PC-9 (cell line): ENCODE data around the gene PITPNM1. TPM values are rescaled to one million over a fixed set of nuclear protein-coding genes. Genes with fewer than 3 reads are reported as not detected.

ENCODE experiments used
- BruUV-seq: library from RNA; stranded (reverse); fragments of 400-500 nt; replicated peaks from 2 replicates; lab custom pipeline; 2021; lab: Mats Ljungman, UMichigan
- CTCF ChIA-PET: fragments of 300-600 bp; sonication (Branson Sonifier 250); formaldehyde crosslinking; loops from one replicate; lab custom pipeline; 2022; ENCODE audit warnings: antibody characterized with exemption; lab: Charles Lee
- POLR2A ChIA-PET: fragments of 300-600 bp; sonication (Branson Sonifier 250); formaldehyde crosslinking; loops from one replicate; lab custom pipeline; 2022; ENCODE audit warnings: antibody characterized with exemption; ENCODE audit not compliant: unreplicated experiment; lab: Charles Lee
- DNase-seq, 2 experiments: peaks; one replicate each; pipeline versions ENCODE4 v3.0.0 to v3.0.0-alpha.2; 2015 to 2022; ENCODE audit warnings: mixed read lengths in 1 of 2
- H2AFZ ChIP-seq: fragments of 200-600 bp; sonication (generic); 2 replicates; pipeline ENCODE4 v1.8.1; 2017; ENCODE audit warnings: antibody characterized with exemption
- H3F3A ChIP-seq: fragments of 200-600 bp; sonication (generic); 2 replicates; pipeline ENCODE4 v1.8.1; 2017; ENCODE audit warnings: antibody characterized with exemption, mild to moderate bottlenecking, low read depth; ENCODE audit not compliant: insufficient read depth
- H3K27ac ChIP-seq: fragments of 200-600 bp; sonication (generic); 2 replicates; pipeline ENCODE4 v1.6.1; 2016; ENCODE audit warnings: mixed run types
- H3K27me3 ChIP-seq: fragments of 200-600 bp; sonication (generic); 2 replicates; pipeline ENCODE4 v1.6.1; 2016; ENCODE audit warnings: low read depth, mixed run types; ENCODE audit not compliant: insufficient read depth
- H3K36me3 ChIP-seq: fragments of 200-600 bp; sonication (generic); 2 replicates; pipeline ENCODE4 v1.6.1; 2016; ENCODE audit warnings: low read depth, mixed run types
- H3K4me1 ChIP-seq: fragments of 200-600 bp; sonication (generic); replicated peaks from 2 replicates; pipeline ENCODE4 v1.6.1; 2016; ENCODE audit warnings: mixed run types; ENCODE audit not compliant: insufficient read depth
- H3K4me2 ChIP-seq: fragments of 200-600 bp; sonication (generic); 2 replicates; pipeline ENCODE4 v1.6.1; 2017; ENCODE audit warnings: mixed run types
- H3K4me3 ChIP-seq: fragments of 200-600 bp; sonication (generic); 2 replicates; pipeline ENCODE4 v1.6.1; 2016; ENCODE audit warnings: mixed run types
- H3K79me2 ChIP-seq: fragments of 200-600 bp; sonication (generic); 2 replicates; pipeline ENCODE4 v1.6.1; 2017; ENCODE audit warnings: low read depth, mixed run types
- H3K9me2 ChIP-seq: fragments of 200-600 bp; sonication (generic); 2 replicates; pipeline ENCODE4 v1.8.1; 2017; ENCODE audit warnings: mild to moderate bottlenecking; ENCODE audit not compliant: insufficient read depth
- H3K9me3 ChIP-seq: fragments of 200-600 bp; sonication (generic); 2 replicates; pipeline ENCODE4 v1.8.1; 2016; ENCODE audit warnings: low read depth; ENCODE audit not compliant: insufficient read depth
- H4K20me1 ChIP-seq: fragments of 200-600 bp; sonication (generic); 2 replicates; pipeline ENCODE4 v1.8.1; 2017; ENCODE audit not compliant: insufficient read depth
- CTCF ChIP-seq: fragments of 200-600 bp; sonication (generic); conservative IDR thresholded peaks from 2 replicates; pipeline ENCODE4 v1.6.1; 2017; ENCODE audit warnings: mixed run types, antibody characterized with exemption, mild to moderate bottlenecking, moderate library complexity
- EZH2 ChIP-seq: fragments of 200-600 bp; sonication (generic); IDR thresholded peaks from 2 replicates; pipeline ENCODE4 v1.8.0; 2017; ENCODE audit warnings: antibody characterized with exemption, low read depth
- intact Hi-C: fragments of 100-400 bp; cut with micrococcal nuclease; formaldehyde crosslinking; loops from one replicate; pipeline ENCODE4 v1.10.0; 2022; ENCODE audit not compliant: unreplicated experiment
- total RNA-seq: library from RNA; stranded (reverse); gene quantifications from 2 replicates; pipeline ENCODE4 v1.2.3, GENCODE V29; 2021

Gene PITPNM1
- total RNA-seq, 1 experiment from 2014 or later: 84.0 TPM

- H3F3A ChIP-seq: peaks cover 17% of the 10 kb centered on the region
- H4K20me1 ChIP-seq: no peaks in the 10 kb centered on the region
- no peak overlapping the region for H2AFZ ChIP-seq
- H3K4me1 ChIP-seq: no peaks in the 10 kb centered on the region
- ChIA-PET POLR2A (interaction anchor here (0.6 kb wide), 2 partner anchors 84 to 1173 kb away, joined by 3 read pairs; no protein-coding TSS in a partner anchor), CTCF (interaction anchor here (0.6 kb wide), 1 partner anchor 35 kb away, joined by 3 read pairs; no protein-coding TSS in a partner anchor)
- TF ChIP-seq CTCF (no peak), EZH2 (no peak)
- no peak overlapping the region for H3K27ac ChIP-seq
- no peaks in the 10 kb centered on the region for H3K27me3 ChIP-seq
- no TSS peak for BruUV-seq
- no peaks in the 10 kb centered on the region for H3K36me3 ChIP-seq
- H3K4me3 ChIP-seq: no peak overlapping the region
- intact Hi-C loops: no loop called here
- H3K4me2 ChIP-seq: no peak overlapping the region
- no peaks in the 10 kb centered on the region for H3K9me2 ChIP-seq
- H3K9me3 ChIP-seq: no peaks in the 10 kb centered on the region
- H3K79me2 ChIP-seq: no peaks in the 10 kb centered on the region
- no peak for DNase-seq
Observed at GRCh38 chr11:67456068-67456705, 49.0 kb downstream of the PITPNM1 start.

GRCh38 chr11:67455054-67455453, 50.1 kb downstream of the PITPNM1 start, which contains the start of gene CABP4:
CABP4 (plus strand) TSS chr11:67455354; CDS start chr11:67455424, 70 bp downstream.
- H4K20me1 ChIP-seq: no peaks in the 10 kb centered on the region
- no peaks in the 10 kb centered on the region for H3K9me3 ChIP-seq
- H3K27me3 ChIP-seq: no peaks in the 10 kb centered on the region
- H3K4me3 ChIP-seq: no peak within 1 kb of the TSS
- H3K36me3 ChIP-seq: no peaks in the 10 kb centered on the region
- H3K9me2 ChIP-seq: no peaks in the 10 kb centered on the region
- TF ChIP-seq EZH2 (no peak), CTCF (no peak)
- H2AFZ ChIP-seq: no peak within 1 kb of the TSS
- no peak within 1 kb of the TSS for H3K27ac ChIP-seq
- intact Hi-C loops: no loop called here
- POLR2A ChIA-PET: no interaction called here
- H3K4me2 ChIP-seq: no peak within 1 kb of the TSS
- CTCF ChIA-PET: no interaction called here
- H3K79me2 ChIP-seq: no peaks in the 10 kb centered on the region
- no peaks in the 10 kb centered on the region for H3K4me1 ChIP-seq
- no peak for DNase-seq
- peaks cover 16% of the 10 kb centered on the region for H3F3A ChIP-seq
- no TSS peak for BruUV-seq

DNA sequence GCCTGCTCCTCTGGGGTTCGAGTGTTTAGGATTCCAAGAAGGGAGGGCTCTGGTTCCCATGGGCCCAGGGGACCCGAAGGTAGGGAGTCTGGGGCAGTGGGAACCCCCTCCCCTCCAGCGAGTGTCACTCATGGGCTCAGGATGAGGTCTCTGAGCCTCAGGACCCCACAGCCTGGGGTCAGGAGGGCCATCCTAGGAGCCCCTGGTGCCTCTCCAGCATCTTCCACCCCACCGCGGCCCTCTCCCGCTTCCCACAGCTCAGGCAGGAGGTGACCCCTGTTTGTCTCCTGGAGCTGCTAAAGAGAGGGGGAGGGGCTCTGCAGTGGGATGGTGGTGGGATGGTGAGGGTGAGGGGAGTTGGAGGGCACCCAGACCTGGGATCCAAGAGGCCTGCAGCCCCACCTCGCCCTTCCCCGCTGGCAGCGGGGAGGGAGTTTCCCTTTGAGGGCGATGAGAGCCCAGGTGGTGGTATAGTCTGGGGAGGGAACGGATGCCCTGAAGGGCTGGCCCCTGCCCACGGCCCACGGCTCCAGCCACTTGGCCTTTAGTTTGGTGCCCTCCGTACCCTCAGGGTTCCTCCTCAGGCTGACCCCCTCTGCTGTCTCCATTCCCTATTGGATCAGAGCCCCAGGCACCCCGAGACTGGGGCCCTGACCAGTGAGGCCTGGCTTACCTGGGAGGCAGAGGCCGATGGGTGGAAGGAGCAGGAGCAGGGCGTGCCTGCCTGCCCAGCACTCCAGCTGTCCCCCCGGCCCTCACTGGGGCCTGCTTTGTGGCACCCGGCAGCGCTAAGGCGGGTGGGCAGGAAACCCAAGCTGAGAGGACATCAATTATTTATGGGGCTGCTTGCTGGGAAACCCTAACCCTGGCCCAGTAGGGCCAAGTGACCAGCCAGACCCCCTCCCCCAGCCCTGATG, 51.1 kb downstream of the PITPNM1 start:
- H2AFZ ChIP-seq: no peak overlapping the region
- DNase-seq: no peak
- intact Hi-C loops: no loop called here
- H3K9me3 ChIP-seq: no peaks in the 10 kb centered on the region
- CTCF ChIA-PET: no interaction called here
- no peaks in the 10 kb centered on the region for H3K9me2 ChIP-seq
- H3K36me3 ChIP-seq: no peaks in the 10 kb centered on the region
- H3K4me2 ChIP-seq: no peak overlapping the region
- no peaks in the 10 kb centered on the region for H4K20me1 ChIP-seq
- no peak overlapping the region for H3K4me3 ChIP-seq
- no peaks in the 10 kb centered on the region for H3K4me1 ChIP-seq
- peaks cover 11% of the 10 kb centered on the region; the same call in 1 of the 2 replicates for H3F3A ChIP-seq
- no peak overlapping the region for H3K27ac ChIP-seq
- no peaks in the 10 kb centered on the region for H3K27me3 ChIP-seq
- TF ChIP-seq EZH2: no peak
- no peak for TF ChIP-seq CTCF
- no TSS peak for BruUV-seq
- H3K79me2 ChIP-seq: no peaks in the 10 kb centered on the region
- POLR2A ChIA-PET: no interaction called here
